Activated B cell treated with CpG ODN at 0.5 μM for 24 hours (primary cell): Measurements from ENCODE around the gene FAF1. TPM values are rescaled to one million over a fixed set of nuclear protein-coding genes. Genes with fewer than 3 reads are reported as not detected.

Experiments used
- ATAC-seq: fragments of 200-7000 bp; cut with Tn5 transposase; one replicate; pipeline ENCODE4 v1.10.0; 2021; ENCODE audit warnings: low read depth, mild to moderate bottlenecking, moderate library complexity
- CTCF ChIA-PET: fragments of 350-600 bp; sonication (Branson Sonifier 250); formaldehyde crosslinking; loops from one replicate; lab custom pipeline; 2021; ENCODE audit warnings: antibody characterized with exemption; lab: Charles Lee
- POLR2A ChIA-PET: fragments of 350-600 bp; sonication (Branson Sonifier 250); formaldehyde crosslinking; loops from one replicate; lab custom pipeline; 2021; ENCODE audit warnings: antibody characterized with exemption; lab: Charles Lee
- DNase-seq: peaks from one replicate; pipeline ENCODE4 v3.0.0; 2022
- H3K27ac Mint-ChIP-seq: one replicate; pipeline ENCODE4 v1.8.0; 2020; ENCODE audit warnings: mixed read lengths
- H3K27me3 Mint-ChIP-seq: one replicate; pipeline ENCODE4 v1.8.0; 2021; ENCODE audit warnings: mixed read lengths
- H3K36me3 Mint-ChIP-seq: one replicate; pipeline ENCODE4 v1.8.0; 2021; ENCODE audit warnings: low read depth, mixed read lengths
- H3K4me1 Mint-ChIP-seq: one replicate; pipeline ENCODE4 v1.8.0; 2021; ENCODE audit warnings: mixed read lengths
- H3K4me3 Mint-ChIP-seq: one replicate; pipeline ENCODE4 v1.8.0; 2020; ENCODE audit warnings: mild to moderate bottlenecking, mixed read lengths
- H3K9me3 Mint-ChIP-seq: one replicate; pipeline ENCODE4 v1.8.0; 2020; ENCODE audit warnings: mixed read lengths
- CTCF ChIP-seq: fragments of 200-600 bp; IDR thresholded peaks from one replicate; pipeline ENCODE4 v1.8.0; 2022; ENCODE audit warnings: antibody characterized with exemption, mild to moderate bottlenecking
- intact Hi-C: fragments of 100-400 bp; cut with micrococcal nuclease; formaldehyde crosslinking; loops from one replicate; pipeline ENCODE4 v1.15.1; 2024
- total RNA-seq: library from RNA; stranded (reverse); gene quantifications from 2 replicates; pipeline ENCODE4 v1.2.3, GENCODE V29; 2022

Gene FAF1
- total RNA-seq, 1 donor from 2014 or later: 61.7 TPM

DNA sequence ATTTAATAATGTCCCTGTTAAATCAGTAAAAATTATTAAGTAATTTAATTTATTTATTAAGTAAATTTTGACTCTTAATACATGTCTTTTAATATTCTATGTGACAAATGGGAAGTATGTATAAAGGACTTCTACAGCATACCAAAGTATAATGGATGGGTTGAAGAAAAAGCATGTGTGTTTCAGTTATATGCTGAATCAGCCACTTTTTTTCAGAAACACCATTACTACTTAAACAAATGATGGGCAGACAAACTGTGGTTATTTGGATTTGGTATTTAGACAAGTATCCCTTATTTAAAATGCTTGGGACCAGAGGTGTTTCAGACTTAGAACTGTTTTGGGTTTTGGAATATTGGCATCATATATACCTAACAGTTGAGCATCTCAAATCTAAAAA, 360.5 kb downstream of the FAF1 start:
- H3K36me3 Mint-ChIP-seq: peaks cover 11% of the 10 kb centered on the region
- no peak overlapping the region for H3K4me3 Mint-ChIP-seq
- H3K9me3 Mint-ChIP-seq: no peaks in the 10 kb centered on the region
- ChIA-PET POLR2A (no interaction called here), CTCF (no interaction called here)
- no peaks in the 10 kb centered on the region for H3K27me3 Mint-ChIP-seq
- intact Hi-C loops: no loop called here
- ATAC-seq (no peak), DNase-seq (no peak)
- TF ChIP-seq CTCF: no peak
- H3K27ac Mint-ChIP-seq: no peak overlapping the region
- no peaks in the 10 kb centered on the region for H3K4me1 Mint-ChIP-seq

DNA sequence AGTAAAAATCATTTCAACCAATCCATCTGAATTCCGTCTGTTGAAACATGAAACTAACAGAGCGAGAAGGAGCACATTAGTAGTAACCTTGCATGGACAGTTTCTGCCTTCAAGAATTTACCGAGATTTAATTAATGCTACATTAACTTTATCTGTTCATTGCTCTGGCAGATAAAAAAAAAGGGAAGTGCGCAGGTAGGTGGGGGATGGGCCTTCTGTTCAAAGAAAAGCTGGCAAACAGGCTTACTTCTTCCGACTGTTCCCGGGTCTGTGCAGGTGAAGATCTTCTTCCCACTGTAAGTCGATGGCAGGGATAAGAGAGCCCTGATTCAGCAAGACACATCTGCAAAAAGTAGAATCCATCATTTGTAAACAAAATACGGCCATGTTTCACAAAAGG, 364.2 kb downstream of the FAF1 start:
- ATAC-seq (no peak), DNase-seq (no peak)
- no peaks in the 10 kb centered on the region for H3K4me1 Mint-ChIP-seq
- H3K36me3 Mint-ChIP-seq: peaks cover 30% of the 10 kb centered on the region
- ChIA-PET POLR2A (no interaction called here), CTCF (no interaction called here)
- no peak overlapping the region for H3K27ac Mint-ChIP-seq
- H3K4me3 Mint-ChIP-seq: no peak overlapping the region
- intact Hi-C loops: no loop called here
- no peaks in the 10 kb centered on the region for H3K9me3 Mint-ChIP-seq
- no peak for TF ChIP-seq CTCF
- no peaks in the 10 kb centered on the region for H3K27me3 Mint-ChIP-seq

DNA sequence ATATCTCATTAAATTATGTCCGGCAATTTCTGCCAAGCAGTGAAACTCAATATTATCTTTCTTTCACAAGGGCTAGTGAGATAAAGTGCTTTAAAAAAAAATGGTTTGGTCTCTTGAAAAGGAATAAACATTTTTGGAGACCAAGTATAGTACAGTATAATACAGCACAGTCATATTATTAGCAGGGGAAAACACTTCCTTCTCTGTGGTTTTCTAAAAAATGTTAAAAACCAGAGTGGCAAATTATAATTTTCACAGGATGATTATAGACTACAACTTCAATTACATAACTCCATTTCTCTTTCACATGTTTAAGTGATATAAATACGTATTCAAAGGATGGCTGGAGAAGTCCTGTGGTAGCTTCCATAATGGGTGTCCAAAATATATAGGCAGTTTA, 366.6 kb downstream of the FAF1 start:
- Mint-ChIP-seq H3K4me3 (no peak overlapping the region), H3K27me3 (no peaks in the 10 kb centered on the region), H3K9me3 (no peaks in the 10 kb centered on the region), H3K36me3 (peaks cover 48% of the 10 kb centered on the region), H3K4me1 (no peaks in the 10 kb centered on the region), H3K27ac (no peak overlapping the region)
- ATAC-seq: no peak
- no peak for DNase-seq
- CTCF ChIA-PET: no interaction called here
- intact Hi-C loops: no loop called here
- TF ChIP-seq CTCF: no peak
- POLR2A ChIA-PET: no interaction called here

GRCh38 chr1:50591598-50591997, 368.5 kb downstream of the FAF1 start:
- POLR2A ChIA-PET: no interaction called here
- H3K9me3 Mint-ChIP-seq: no peaks in the 10 kb centered on the region
- no peaks in the 10 kb centered on the region for H3K27me3 Mint-ChIP-seq
- no peak overlapping the region for H3K27ac Mint-ChIP-seq
- no peak for TF ChIP-seq CTCF
- CTCF ChIA-PET: no interaction called here
- H3K4me1 Mint-ChIP-seq: no peaks in the 10 kb centered on the region
- ATAC-seq (no peak), DNase-seq (no peak)
- intact Hi-C loops: no loop called here
- H3K36me3 Mint-ChIP-seq: peaks cover 58% of the 10 kb centered on the region
- H3K4me3 Mint-ChIP-seq: no peak overlapping the region

DNA sequence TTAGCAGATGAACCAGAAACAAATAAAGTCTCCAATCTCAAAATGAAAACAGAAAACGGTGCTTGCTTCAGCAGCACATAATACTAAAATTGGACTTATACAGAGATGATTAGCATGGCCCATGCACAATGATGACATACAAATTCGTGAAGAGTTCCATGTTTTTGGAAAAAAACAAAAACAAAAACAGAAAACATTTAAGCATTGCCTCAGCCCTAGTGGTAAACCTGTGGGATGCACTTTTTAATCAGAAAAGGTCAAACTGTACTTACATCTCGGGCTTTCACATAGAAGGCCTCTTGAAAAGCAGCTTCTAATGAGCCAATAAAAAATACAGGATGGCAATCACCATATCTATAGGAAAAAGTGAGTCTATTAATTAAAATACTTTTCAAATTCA, 377.7 kb downstream of the FAF1 start:
- H3K36me3 Mint-ChIP-seq: peaks cover 42% of the 10 kb centered on the region
- H3K4me1 Mint-ChIP-seq: no peaks in the 10 kb centered on the region
- TF ChIP-seq CTCF: no peak
- ChIA-PET CTCF (no interaction called here), POLR2A (no interaction called here)
- intact Hi-C loops: no loop called here
- no peak overlapping the region for H3K27ac Mint-ChIP-seq
- H3K9me3 Mint-ChIP-seq: no peaks in the 10 kb centered on the region
- DNase-seq: no peak
- H3K4me3 Mint-ChIP-seq: no peak overlapping the region
- ATAC-seq: no peak
- H3K27me3 Mint-ChIP-seq: no peaks in the 10 kb centered on the region
